ENCODE data around the gene PLBD2. TPM values are rescaled to one million over a fixed set of nuclear protein-coding genes. Genes with fewer than 3 reads are reported as not detected.

Gene PLBD2
- total RNA-seq, 1 experiment from 2014 or later, result 18.8 TPM

GRCh38 chr12:113374823-113375428, 16.5 kb downstream of the PLBD2 start:
- Histone ChIP-seq H3K36me3 (ENCODE audit: low read depth, low read length) (peaks cover 19% of the 10 kb centered on the region), H4K20me1 (ENCODE audit: low read length) (no peaks in the 10 kb centered on the region), H3K27ac (ENCODE audit: low read length) (no peak overlapping the region), H3K4me1 (ENCODE audit: insufficient read depth, low read length) (no peaks in the 10 kb centered on the region), H3K79me2 (ENCODE audit: low read length) (no peaks in the 10 kb centered on the region), H3K4me2 (ENCODE audit: low read length) (no peak overlapping the region), H3K9me2 (replicated peaks; ENCODE audit: low read length) (no peaks in the 10 kb centered on the region), H3K9me3 (ENCODE audit: low read length) (no peaks in the 10 kb centered on the region), H3K4me3 (ENCODE audit: low read length) (no peak overlapping the region), H3K27me3 (ENCODE audit: low read length) (no peaks in the 10 kb centered on the region), H3F3A (ENCODE audit: low read length, unreplicated experiment) (no peaks in the 10 kb centered on the region), H2AFZ (ENCODE audit: low read length) (no peak overlapping the region), H3K9ac (ENCODE audit: low read length) (no peak overlapping the region)
- ChIA-PET POLR2A (ENCODE audit: unreplicated experiment) (no interaction called here), CTCF (no interaction called here)
- intact Hi-C loops (cut with micrococcal nuclease), result no loop called here
- no peak for DNase-seq
- TF ChIP-seq CTCF (conservative IDR thresholded peaks at IDR 0.05; ENCODE audit: low read depth, low read length) (no peak), EZH2phosphoT487 (IDR thresholded peaks at IDR 0.05; ENCODE audit: borderline replicate concordance, low read length) (no peak), EZH2 (IDR thresholded peaks at IDR 0.05; ENCODE audit: low read length, unreplicated experiment) (no peak)
- ATAC-seq, result no peak
- BruUV-seq (replicated peaks), result no TSS peak

- H3K9ac ChIP-seq (ENCODE audit: low read length), result no peak overlapping the region
- peaks cover 12% of the 10 kb centered on the region for H3K36me3 ChIP-seq (ENCODE audit: low read depth, low read length)
- H3K4me2 ChIP-seq (ENCODE audit: low read length), result no peak overlapping the region
- H3K4me1 ChIP-seq (ENCODE audit: insufficient read depth, low read length), result no peaks in the 10 kb centered on the region
- H3K27ac ChIP-seq (ENCODE audit: low read length), result no peak overlapping the region
- DNase-seq, result no peak
- ATAC-seq, result no peak
- H3K27me3 ChIP-seq (ENCODE audit: low read length), result no peaks in the 10 kb centered on the region
- no peaks in the 10 kb centered on the region for H4K20me1 ChIP-seq (ENCODE audit: low read length)
- ChIA-PET POLR2A (ENCODE audit: unreplicated experiment) (no interaction called here), CTCF (no interaction called here)
- H2AFZ ChIP-seq (ENCODE audit: low read length), result no peak overlapping the region
- H3K4me3 ChIP-seq (ENCODE audit: low read length), result no peak overlapping the region
- no peaks in the 10 kb centered on the region for H3K9me3 ChIP-seq (ENCODE audit: low read length)
- no peaks in the 10 kb centered on the region for H3F3A ChIP-seq (ENCODE audit: low read length, unreplicated experiment)
- no peaks in the 10 kb centered on the region for H3K9me2 ChIP-seq (replicated peaks; ENCODE audit: low read length)
- no TSS peak for BruUV-seq (replicated peaks)
- no peaks in the 10 kb centered on the region for H3K79me2 ChIP-seq (ENCODE audit: low read length)
- intact Hi-C loops (cut with micrococcal nuclease), result no loop called here
- TF ChIP-seq EZH2 (IDR thresholded peaks at IDR 0.05; ENCODE audit: low read length, unreplicated experiment) (no peak), CTCF (conservative IDR thresholded peaks at IDR 0.05; ENCODE audit: low read depth, low read length) (no peak), EZH2phosphoT487 (IDR thresholded peaks at IDR 0.05; ENCODE audit: borderline replicate concordance, low read length) (no peak)
These were observed 19.9 kb downstream of the PLBD2 start for GRCh38 chr12:113378291-113378690.

GRCh38 chr12:113381220-113381619, 22.8 kb downstream of the PLBD2 start:
- no peak overlapping the region for H3K9ac ChIP-seq (ENCODE audit: low read length)
- TF ChIP-seq EZH2 (IDR thresholded peaks at IDR 0.05; ENCODE audit: low read length, unreplicated experiment) (no peak), CTCF (conservative IDR thresholded peaks at IDR 0.05; ENCODE audit: low read depth, low read length) (no peak)
- intact Hi-C loops (cut with micrococcal nuclease), result no loop called here
- H3K4me3 ChIP-seq (ENCODE audit: low read length), result no peak overlapping the region
- no TSS peak for BruUV-seq (replicated peaks)
- H3K27me3 ChIP-seq (ENCODE audit: low read length), result no peaks in the 10 kb centered on the region
- no peaks in the 10 kb centered on the region for H3K4me1 ChIP-seq (ENCODE audit: insufficient read depth, low read length)
- no peaks in the 10 kb centered on the region for H3K79me2 ChIP-seq (ENCODE audit: low read length)
- H3K9me2 ChIP-seq (replicated peaks; ENCODE audit: low read length), result no peaks in the 10 kb centered on the region
- H3K36me3 ChIP-seq (ENCODE audit: low read depth, low read length), result peaks cover 9% of the 10 kb centered on the region; the same call in 1 of the 2 replicates
- H4K20me1 ChIP-seq (ENCODE audit: low read length), result no peaks in the 10 kb centered on the region
- no peak for ATAC-seq
- DNase-seq, result no peak
- H3K4me2 ChIP-seq (ENCODE audit: low read length), result no peak overlapping the region
- H3F3A ChIP-seq (ENCODE audit: low read length, unreplicated experiment), result no peaks in the 10 kb centered on the region
- POLR2A ChIA-PET (ENCODE audit: unreplicated experiment), result no interaction called here
- no peak overlapping the region for H2AFZ ChIP-seq (ENCODE audit: low read length)
- no peak overlapping the region for H3K27ac ChIP-seq (ENCODE audit: low read length)
- CTCF ChIA-PET, result no interaction called here
- no peaks in the 10 kb centered on the region for H3K9me3 ChIP-seq (ENCODE audit: low read length)
